Measurements from ENCODE around the gene FBXW12. TPM values are rescaled to one million over a fixed set of nuclear protein-coding genes. Genes with fewer than 3 reads are reported as not detected.
"Not testable (repeated sequence)": the region's sequence is repeated elsewhere in the genome, so short reads cannot be mapped to it uniquely, and the experiment has no call there.

The FBXW12 gene
- total RNA-seq = not detected
- long read RNA-seq = 0 reads

DNA sequence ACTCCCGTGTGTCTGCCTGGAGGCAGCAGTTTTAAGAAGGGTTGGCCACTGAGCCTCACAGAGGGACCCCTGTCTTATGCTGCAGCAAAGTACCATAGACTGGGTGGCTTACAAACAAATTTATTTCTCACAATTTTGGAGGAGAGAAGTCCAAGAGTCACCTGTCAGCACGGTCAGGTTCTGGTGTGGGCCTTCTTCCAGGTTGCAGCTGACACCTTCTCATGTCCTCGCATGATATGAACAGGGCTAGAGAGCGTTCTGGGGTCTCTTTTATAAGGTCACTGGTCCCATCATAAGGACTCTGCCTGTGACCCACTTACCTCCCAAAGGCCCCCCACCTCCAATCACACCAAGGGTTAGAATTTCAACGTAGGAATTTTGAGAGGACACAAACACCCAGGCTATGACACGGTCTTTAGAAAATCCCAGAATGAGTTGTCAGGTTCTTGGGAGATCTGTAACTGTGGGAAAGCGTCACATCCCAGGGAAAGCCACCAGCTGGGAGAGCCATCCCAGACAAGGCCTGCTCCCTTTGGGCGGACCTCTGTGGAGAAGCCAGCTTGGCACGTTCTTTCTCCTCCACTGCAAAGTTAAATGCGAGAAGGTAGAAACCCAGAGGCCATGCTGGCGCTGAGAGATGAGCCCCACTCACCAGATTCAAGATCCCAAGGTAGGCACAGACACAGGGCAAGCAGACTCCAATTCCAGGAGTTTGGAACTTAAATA, at the start of gene FBXW12:
FBXW12 (plus strand) TSS at position 569 of the 726 bp plus-strand sequence. CDS start 549 bp downstream, outside the sequence.
- H3K4me1 ChIP-seq = no peaks in the 10 kb centered on the region
- no peak within 1 kb of the TSS for H3K27ac ChIP-seq
- no peak for DNase-seq
- TF ChIP-seq CTCF (IDR thresholded peaks at IDR 0.05) = no peak
- intact Hi-C loops (cut with DNase I) = no loop called here
- no peaks in the 10 kb centered on the region for H3K36me3 ChIP-seq
- no peaks in the 10 kb centered on the region for H3K27me3 ChIP-seq
- H3K9me3 ChIP-seq = no peaks in the 10 kb centered on the region
- H3K4me3 ChIP-seq = no peak within 1 kb of the TSS
- ATAC-seq = no peak

DNA sequence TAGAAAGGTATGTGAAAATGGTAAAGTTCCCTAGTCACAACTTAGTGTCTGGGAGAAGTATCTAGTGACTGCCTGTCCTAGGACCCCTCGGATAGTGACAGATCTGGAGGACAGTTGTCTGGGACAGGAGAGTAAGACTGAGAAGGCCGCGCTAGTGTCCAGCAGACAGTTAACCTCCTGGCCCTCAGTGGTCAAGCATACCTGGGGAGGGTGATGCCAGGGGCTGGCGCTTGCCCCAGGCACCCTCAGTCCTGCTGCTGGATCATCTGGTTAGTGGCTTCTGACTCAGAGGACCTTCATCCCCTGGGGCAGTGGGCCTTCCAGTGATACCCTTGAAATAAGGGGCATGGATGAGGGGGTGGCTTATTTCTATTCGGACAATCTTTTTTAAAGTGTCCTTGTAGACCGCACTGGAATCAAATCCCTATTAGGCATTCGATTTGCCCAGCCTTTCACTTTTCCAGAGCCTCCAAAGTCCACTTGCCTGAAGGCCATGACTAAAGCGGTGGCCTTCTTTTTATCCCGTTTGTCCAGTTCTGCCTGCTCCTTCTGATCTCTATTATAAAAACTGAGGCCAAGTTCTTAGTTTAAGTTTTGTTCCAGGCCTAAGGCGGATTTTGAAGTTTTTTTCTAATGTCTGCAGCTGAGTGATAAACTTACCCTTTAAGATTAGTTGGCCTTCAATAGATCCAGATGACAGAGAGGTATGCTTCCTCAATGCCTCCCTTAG, 40.1 kb upstream of the FBXW12 start:
- DNase-seq; H3K27me3 ChIP-seq; H3K4me3 ChIP-seq; H3K36me3 ChIP-seq; H3K27ac ChIP-seq; H3K4me1 ChIP-seq; intact Hi-C loops (cut with DNase I); H3K9me3 ChIP-seq; ATAC-seq: not testable (repeated sequence)

- H3K4me3 ChIP-seq; H3K4me1 ChIP-seq; H3K36me3 ChIP-seq; H3K9me3 ChIP-seq; H3K27ac ChIP-seq; ATAC-seq; intact Hi-C loops (cut with DNase I); DNase-seq; H3K27me3 ChIP-seq: not testable (repeated sequence)
These were observed 38.4 kb upstream of the FBXW12 start, which contains the start of gene SPINK8 for GRCh38 chr3:48333346-48334245. SPINK8 (minus strand) TSS chr3:48333661; CDS start chr3:48328341, 5,320 bp downstream.

DNA sequence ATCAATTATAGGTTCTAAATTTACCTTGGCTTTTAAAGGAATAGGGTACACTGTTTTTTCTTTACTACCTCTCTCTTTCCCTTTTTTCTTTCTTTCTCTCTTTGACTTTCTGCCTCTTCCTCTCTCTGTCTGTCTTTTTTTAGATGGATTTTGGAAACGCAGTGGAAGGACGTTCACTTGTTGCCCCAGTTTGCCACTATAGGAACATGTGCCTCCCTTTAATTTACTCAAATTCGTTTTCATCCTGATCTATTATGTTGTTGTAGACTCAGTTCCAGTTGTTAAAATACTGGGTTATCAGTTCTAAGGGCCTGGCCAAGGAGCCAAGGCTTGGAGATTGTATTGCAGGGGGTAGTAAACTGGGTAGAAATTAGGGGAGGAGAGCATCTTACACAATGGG, 37.4 kb upstream of the FBXW12 start:
- no peaks in the 10 kb centered on the region for H3K9me3 ChIP-seq
- H3K27me3 ChIP-seq = no peaks in the 10 kb centered on the region
- no peaks in the 10 kb centered on the region for H3K4me1 ChIP-seq
- DNase-seq = no peak
- intact Hi-C loops (cut with DNase I) = no loop called here
- no peak overlapping the region for H3K27ac ChIP-seq
- H3K36me3 ChIP-seq = no peaks in the 10 kb centered on the region
- H3K4me3 ChIP-seq = no peak overlapping the region
- no peak for TF ChIP-seq CTCF (IDR thresholded peaks at IDR 0.05)
- no peak for ATAC-seq

- H3K9me3 ChIP-seq; H3K27ac ChIP-seq; H3K36me3 ChIP-seq; ATAC-seq; H3K4me1 ChIP-seq; H3K27me3 ChIP-seq; H3K4me3 ChIP-seq; DNase-seq; intact Hi-C loops (cut with DNase I): not testable (repeated sequence)
These were observed 36.7 kb upstream of the FBXW12 start for GRCh38 chr3:48335286-48335685.

DNA sequence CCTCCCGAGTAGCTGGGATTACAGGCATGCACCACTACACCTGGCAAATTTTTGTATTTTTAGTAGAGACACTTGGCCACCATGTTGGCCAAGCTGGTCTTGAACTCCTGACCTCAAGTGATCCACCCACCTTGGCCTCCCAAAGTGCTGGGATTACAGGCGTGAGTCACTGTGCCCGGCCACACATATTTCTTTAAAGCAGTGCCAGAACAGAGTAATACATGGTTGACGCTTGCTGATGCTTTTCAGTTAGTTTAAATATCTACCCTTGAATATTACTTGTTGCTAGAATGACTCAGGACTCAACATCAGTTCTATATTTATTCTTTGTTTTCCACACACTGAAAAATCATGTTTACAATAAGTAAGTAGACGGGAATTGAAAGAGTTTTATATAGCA, 34.5 kb upstream of the FBXW12 start:
- H3K9me3 ChIP-seq; H3K4me1 ChIP-seq; DNase-seq; H3K36me3 ChIP-seq; H3K27me3 ChIP-seq; intact Hi-C loops (cut with DNase I); H3K4me3 ChIP-seq; ATAC-seq; H3K27ac ChIP-seq: not testable (repeated sequence)

DNA sequence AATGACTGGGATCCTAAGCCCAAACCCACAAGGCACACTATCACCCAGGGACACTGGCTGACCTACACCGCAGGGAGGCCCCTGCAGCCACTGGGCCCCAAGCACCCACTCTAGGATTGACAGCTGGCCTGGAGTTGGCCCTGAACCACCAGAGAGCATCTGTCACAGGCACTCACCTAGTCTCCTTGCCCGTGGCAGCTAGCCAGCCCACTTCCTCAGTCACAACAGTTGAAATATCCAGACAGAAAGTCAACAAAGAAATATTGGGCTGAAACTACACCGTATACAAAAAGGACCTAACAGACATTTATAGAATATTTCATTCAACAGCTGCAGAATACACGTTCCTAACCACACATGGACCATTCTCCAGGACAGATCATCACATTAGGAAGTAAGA, 33.4 kb upstream of the FBXW12 start:
- no peaks in the 10 kb centered on the region for H3K4me1 ChIP-seq
- DNase-seq (no peak), ATAC-seq (peak; percentile 25)
- no peak for TF ChIP-seq CTCF (IDR thresholded peaks at IDR 0.05)
- H3K4me3 ChIP-seq = no peak overlapping the region
- no peaks in the 10 kb centered on the region for H3K9me3 ChIP-seq
- no peaks in the 10 kb centered on the region for H3K36me3 ChIP-seq
- no peaks in the 10 kb centered on the region for H3K27me3 ChIP-seq
- no peak overlapping the region for H3K27ac ChIP-seq
- intact Hi-C loops (cut with DNase I) = no loop called here

Data from upper lobe of right lung (tissue), 1 donor.